ENCODE data around the gene CD86.

The CD86 gene

GRCh38 chr3:122063908-122064307, 8.7 kb downstream of the CD86 start:
- no peak for DNase-seq

GRCh38 chr3:122064326-122064725, 9.2 kb downstream of the CD86 start:
- DNase-seq: no peak

- peak; percentile 5 for DNase-seq
These were observed 11.4 kb downstream of the CD86 start for GRCh38 chr3:122066331-122067213.

- DNase-seq: peak; percentile 11
These were observed 12.0 kb downstream of the CD86 start for GRCh38 chr3:122067214-122067550.

GRCh38 chr3:122067588-122068240, 12.6 kb downstream of the CD86 start:
- no peak for DNase-seq

- DNase-seq: no peak
These were observed 19.6 kb downstream of the CD86 start for GRCh38 chr3:122074621-122075265.

GRCh38 chr3:122076491-122077292, 21.5 kb downstream of the CD86 start:
- no peak for DNase-seq

GRCh38 chr3:122077293-122078234, 22.4 kb downstream of the CD86 start:
- no peak for DNase-seq

GRCh38 chr3:122078235-122078935, 23.2 kb downstream of the CD86 start:
- DNase-seq: no peak

GRCh38 chr3:122079524-122080206, 24.5 kb downstream of the CD86 start:
- DNase-seq: no peak

- DNase-seq: no peak
These were observed 25.0 kb downstream of the CD86 start for GRCh38 chr3:122080207-122080587.

GRCh38 chr3:122081543-122082247, 26.5 kb downstream of the CD86 start:
- DNase-seq: no peak

- no peak for DNase-seq
These were observed 27.2 kb downstream of the CD86 start for GRCh38 chr3:122082357-122082756.

- DNase-seq: no peak
These were observed 29.6 kb downstream of the CD86 start for GRCh38 chr3:122084799-122085198.

- DNase-seq: peak; percentile 30
These were observed 30.5 kb downstream of the CD86 start for GRCh38 chr3:122085673-122086072.

GRCh38 chr3:122088531-122088930, 33.4 kb downstream of the CD86 start:
- no peak for DNase-seq

GRCh38 chr3:122091602-122092295, 36.6 kb downstream of the CD86 start:
- no peak for DNase-seq

- peak; percentile 54 for DNase-seq
These were observed 37.5 kb downstream of the CD86 start for GRCh38 chr3:122092460-122093165.

- DNase-seq: no peak
These were observed 39.0 kb downstream of the CD86 start for GRCh38 chr3:122094125-122094524.
